Type B pancreatic cell (in vitro differentiated cells): Measurements from ENCODE around the gene PLXNA2. TPM values are rescaled to one million over a fixed set of nuclear protein-coding genes. Genes with fewer than 3 reads are reported as not detected.

Experiments used
- DNase-seq: peaks from one replicate; pipeline ENCODE4 v3.0.0; 2021; ENCODE audit warnings: mixed read lengths; ENCODE audit not compliant: unreplicated experiment; ENCODE audit errors: extremely low spot score
- H3K27ac Mint-ChIP-seq: 2 replicates; pipeline ENCODE4 v1.8.0; 2021; ENCODE audit warnings: mild to moderate bottlenecking, mixed read lengths
- H3K27me3 Mint-ChIP-seq: 2 replicates; pipeline ENCODE4 v1.8.0; 2021; ENCODE audit warnings: mixed read lengths
- H3K36me3 Mint-ChIP-seq: 2 replicates; pipeline ENCODE4 v1.8.0; 2021; ENCODE audit warnings: mixed read lengths
- H3K4me1 Mint-ChIP-seq: one replicate; pipeline ENCODE4 v1.8.0; 2021; ENCODE audit warnings: mixed read lengths; ENCODE audit not compliant: unreplicated experiment
- H3K4me3 Mint-ChIP-seq: 2 replicates; pipeline ENCODE4 v1.8.0; 2021; ENCODE audit warnings: mild to moderate bottlenecking, mixed read lengths
- H3K9me3 Mint-ChIP-seq: 2 replicates; pipeline ENCODE4 v1.8.0; 2021; ENCODE audit warnings: mixed read lengths
- CTCF ChIP-seq: fragments of 200-600 bp; sonication (generic); conservative IDR thresholded peaks from 2 replicates; pipeline ENCODE4 v1.5.0; 2021; ENCODE audit warnings: antibody characterized with exemption, mild to moderate bottlenecking
- total RNA-seq: library from RNA; stranded (reverse); gene quantifications from 2 replicates; pipeline ENCODE4 v1.2.1, GENCODE V29; 2021; ENCODE audit warnings: low replicate concordance

The PLXNA2 gene
- total RNA-seq, 1 donor from 2014 or later = 80.1 TPM

DNA sequence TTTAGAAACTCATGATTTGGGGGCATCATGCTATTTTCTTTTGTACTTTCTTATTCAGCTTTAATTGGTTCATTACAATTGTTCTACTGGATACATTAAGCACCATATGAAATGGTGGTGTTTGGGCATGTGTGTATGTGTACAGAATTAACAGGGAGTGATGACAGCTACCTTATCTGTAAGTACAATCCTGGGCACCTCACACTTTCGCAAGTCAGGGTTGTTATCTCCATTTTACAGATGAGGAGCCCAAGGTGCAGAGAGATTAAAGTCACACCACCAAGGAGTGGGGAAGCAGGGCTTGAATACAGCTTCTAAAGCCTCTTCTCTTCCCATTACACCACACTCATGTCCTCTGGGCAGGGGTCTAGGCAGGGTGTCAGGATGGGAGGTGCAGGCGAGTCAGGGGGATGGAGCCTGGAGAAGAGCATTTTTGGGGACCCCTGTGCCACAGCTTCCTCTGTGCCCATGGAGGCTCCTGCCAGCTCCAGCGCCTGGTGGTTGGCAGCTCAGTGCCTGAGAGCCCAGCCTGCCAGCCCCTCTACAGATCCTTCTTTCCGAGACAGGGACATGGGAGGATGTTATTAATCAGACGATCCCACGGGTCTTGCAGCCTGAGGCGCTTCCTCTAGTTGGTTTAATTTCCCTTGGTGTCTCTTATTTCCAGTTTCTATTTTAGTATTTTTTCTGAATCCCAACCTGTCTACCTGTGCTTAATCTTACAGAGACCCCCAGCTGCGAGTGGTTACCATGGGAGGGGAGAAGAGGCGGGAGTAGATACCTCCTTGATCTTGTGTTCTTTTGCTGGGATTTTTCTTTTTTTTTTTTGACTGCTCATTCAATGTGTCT lies 207.0 kb downstream of the PLXNA2 start:
- Mint-ChIP-seq H3K9me3 (no peaks in the 10 kb centered on the region), H3K27ac (no peak overlapping the region), H3K27me3 (no peaks in the 10 kb centered on the region), H3K4me1 (peaks cover 14% of the 10 kb centered on the region), H3K4me3 (no peak overlapping the region), H3K36me3 (peaks cover 33% of the 10 kb centered on the region)
- no peak for DNase-seq
- TF ChIP-seq CTCF = no peak

DNA sequence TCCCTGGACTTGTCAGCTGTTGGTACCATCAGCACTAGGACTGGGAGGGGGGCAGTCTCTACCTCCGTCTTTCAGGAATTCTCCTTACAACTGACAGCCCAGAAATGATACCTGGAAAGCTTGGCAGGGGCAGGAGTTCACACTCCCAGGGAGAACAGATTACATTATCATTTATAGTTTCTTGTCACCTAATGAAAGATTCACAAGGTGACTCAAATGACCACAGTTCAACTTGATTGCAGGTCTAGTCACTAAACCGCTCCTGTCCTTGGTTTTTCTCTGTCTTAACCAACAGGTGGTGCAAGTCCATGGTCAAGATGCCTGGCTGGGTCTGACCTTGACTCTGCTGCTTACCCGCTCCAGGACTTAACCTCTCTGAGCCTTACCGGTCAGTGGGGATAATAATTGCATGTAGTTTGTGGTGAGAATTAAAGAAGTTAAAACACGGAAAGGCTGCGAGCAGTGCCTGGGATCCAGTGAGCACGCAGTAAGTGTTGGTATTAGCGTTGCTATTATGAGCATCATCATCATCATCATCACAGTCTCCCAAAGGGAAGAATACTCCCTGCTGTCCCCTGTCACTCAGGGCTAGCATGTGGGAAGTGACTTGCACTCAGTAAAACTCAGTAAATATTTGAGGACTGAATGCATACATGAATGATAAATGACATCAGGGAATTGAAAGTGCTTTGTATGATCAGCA lies 207.9 kb downstream of the PLXNA2 start:
- peak; percentile 53 for TF ChIP-seq CTCF
- H3K9me3 Mint-ChIP-seq = no peaks in the 10 kb centered on the region
- no peak overlapping the region for H3K27ac Mint-ChIP-seq
- H3K27me3 Mint-ChIP-seq = no peaks in the 10 kb centered on the region
- peaks cover 14% of the 10 kb centered on the region for H3K4me1 Mint-ChIP-seq
- H3K36me3 Mint-ChIP-seq = peaks cover 36% of the 10 kb centered on the region
- no peak for DNase-seq
- no peak overlapping the region for H3K4me3 Mint-ChIP-seq

- Mint-ChIP-seq H3K9me3 (no peaks in the 10 kb centered on the region), H3K4me1 (peaks cover 20% of the 10 kb centered on the region), H3K27ac (no peak overlapping the region), H3K27me3 (no peaks in the 10 kb centered on the region), H3K36me3 (peaks cover 42% of the 10 kb centered on the region), H3K4me3 (no peak overlapping the region)
- DNase-seq = no peak
- TF ChIP-seq CTCF = no peak
These were observed 210.0 kb downstream of the PLXNA2 start for GRCh38 chr1:208034135-208034534.

- no peak overlapping the region for H3K4me3 Mint-ChIP-seq
- H3K9me3 Mint-ChIP-seq = no peaks in the 10 kb centered on the region
- H3K36me3 Mint-ChIP-seq = peaks cover 48% of the 10 kb centered on the region
- no peak for TF ChIP-seq CTCF
- H3K27me3 Mint-ChIP-seq = no peaks in the 10 kb centered on the region
- no peak for DNase-seq
- H3K4me1 Mint-ChIP-seq = peaks cover 20% of the 10 kb centered on the region
- H3K27ac Mint-ChIP-seq = no peak overlapping the region
These were observed 210.9 kb downstream of the PLXNA2 start for GRCh38 chr1:208033236-208033635.

GRCh38 chr1:208031932-208032320 lies 212.3 kb downstream of the PLXNA2 start:
- no peak for TF ChIP-seq CTCF
- Mint-ChIP-seq H3K4me1 (peaks cover 14% of the 10 kb centered on the region), H3K4me3 (no peak overlapping the region), H3K27me3 (no peaks in the 10 kb centered on the region), H3K27ac (no peak overlapping the region), H3K36me3 (peaks cover 50% of the 10 kb centered on the region), H3K9me3 (no peaks in the 10 kb centered on the region)
- no peak for DNase-seq
